Loucy (cell line): ENCODE measurements around the gene SLC15A3.

Experiments
- H2AFZ ChIP-seq: fragments of 200-600 bp; sonication (generic); 2 replicates; pipeline ENCODE4 v1.6.0; 2016; ENCODE audit warnings: antibody characterized with exemption, mild to moderate bottlenecking, low read length, moderate library complexity
- H3F3A ChIP-seq: fragments of 200-600 bp; 2 replicates; pipeline ENCODE4 v1.6.0; 2016; ENCODE audit warnings: antibody characterized with exemption, low read depth, mild to moderate bottlenecking
- H3K27me3 ChIP-seq: fragments of 200-600 bp; sonication (generic); 2 replicates; pipeline ENCODE4 v1.6.1; 2014; ENCODE audit warnings: low read length, mild to moderate bottlenecking; ENCODE audit not compliant: insufficient read depth, poor library complexity, severe bottlenecking
- H3K36me3 ChIP-seq: fragments of 200-600 bp; sonication (generic); 2 replicates; pipeline ENCODE4 v1.6.1; 2016; ENCODE audit warnings: low read length; ENCODE audit not compliant: insufficient read depth
- H3K4me1 ChIP-seq: fragments of 200-600 bp; sonication (generic); 2 replicates; pipeline ENCODE4 v1.5.1; 2014; ENCODE audit warnings: low read length, mild to moderate bottlenecking; ENCODE audit not compliant: insufficient read depth, poor library complexity, severe bottlenecking
- H3K4me2 ChIP-seq: fragments of 200-600 bp; sonication (generic); 2 replicates; pipeline ENCODE4 v1.6.0; 2014; ENCODE audit warnings: antibody characterized with exemption, low read length, low read depth, mild to moderate bottlenecking; ENCODE audit not compliant: poor library complexity, severe bottlenecking
- H3K4me3 ChIP-seq: fragments of 200-600 bp; sonication (generic); 2 replicates; pipeline ENCODE4 v1.5.1; 2014; ENCODE audit warnings: low read length, mild to moderate bottlenecking, mixed read lengths; ENCODE audit not compliant: poor library complexity, severe bottlenecking
- H3K79me2 ChIP-seq: fragments of 200-600 bp; sonication (generic); 2 replicates; pipeline ENCODE4 v1.6.1; 2014; ENCODE audit warnings: low read length; ENCODE audit not compliant: insufficient read depth
- H3K9ac ChIP-seq: fragments of 200-600 bp; sonication (generic); 2 replicates; pipeline ENCODE4 v1.6.0; 2014; ENCODE audit warnings: mild to moderate bottlenecking, low read depth, low read length, moderate library complexity; ENCODE audit not compliant: poor library complexity, severe bottlenecking
- H3K9me2 ChIP-seq: fragments of 200-600 bp; sonication (generic); replicated peaks from 2 replicates; pipeline ENCODE4 v1.6.1; 2016; ENCODE audit warnings: low read depth, low read length, mixed read lengths
- H3K9me3 ChIP-seq: fragments of 200-600 bp; sonication (generic); 2 replicates; pipeline ENCODE4 v1.6.1; 2014; ENCODE audit warnings: mild to moderate bottlenecking, antibody characterized with exemption, low read length, low read depth; ENCODE audit not compliant: insufficient read depth
- H4K20me1 ChIP-seq: fragments of 200-600 bp; sonication (generic); 2 replicates; pipeline ENCODE4 v1.6.0; 2014; ENCODE audit warnings: antibody characterized with exemption, low read length, mild to moderate bottlenecking; ENCODE audit not compliant: insufficient read depth, poor library complexity, severe bottlenecking
- EZH2phosphoT487 ChIP-seq: fragments of 200-600 bp; IDR thresholded peaks from 2 replicates; pipeline ENCODE4 v1.6.1; 2018; ENCODE audit warnings: antibody characterized with exemption, mild to moderate bottlenecking, moderate library complexity, borderline replicate concordance
- TF ChIP-seq, protein P1 (sequence below): fragments of 200-600 bp; sonication (generic); conservative IDR thresholded peaks from 2 replicates; pipeline ENCODE4 v1.5.1; 2014; ENCODE audit warnings: mild to moderate bottlenecking, antibody characterized with exemption, low read length

The SLC15A3 gene

DNA sequence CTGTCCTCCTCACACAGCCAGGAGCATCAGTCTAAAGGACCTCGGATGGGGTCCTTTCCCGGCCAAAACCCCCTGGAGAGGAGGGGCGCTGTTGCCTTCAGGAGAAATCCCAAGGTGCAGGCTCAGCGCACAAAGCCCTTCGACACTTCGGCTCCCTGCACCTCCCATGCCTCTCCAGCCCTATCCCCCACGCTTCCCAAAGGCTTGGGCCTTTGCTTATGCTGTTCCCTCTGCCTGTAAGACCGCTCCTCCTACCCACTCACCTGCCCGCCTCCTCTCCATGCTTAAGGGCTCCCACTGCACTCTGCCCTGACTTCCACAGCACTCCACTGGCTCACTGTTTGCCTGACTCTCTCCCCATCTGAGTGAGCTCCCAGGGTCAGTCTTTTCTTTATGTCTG lies 13.5 kb downstream of the SLC15A3 start:
- H3F3A ChIP-seq = no peaks in the 10 kb centered on the region
- TF ChIP-seq, protein P1, sequence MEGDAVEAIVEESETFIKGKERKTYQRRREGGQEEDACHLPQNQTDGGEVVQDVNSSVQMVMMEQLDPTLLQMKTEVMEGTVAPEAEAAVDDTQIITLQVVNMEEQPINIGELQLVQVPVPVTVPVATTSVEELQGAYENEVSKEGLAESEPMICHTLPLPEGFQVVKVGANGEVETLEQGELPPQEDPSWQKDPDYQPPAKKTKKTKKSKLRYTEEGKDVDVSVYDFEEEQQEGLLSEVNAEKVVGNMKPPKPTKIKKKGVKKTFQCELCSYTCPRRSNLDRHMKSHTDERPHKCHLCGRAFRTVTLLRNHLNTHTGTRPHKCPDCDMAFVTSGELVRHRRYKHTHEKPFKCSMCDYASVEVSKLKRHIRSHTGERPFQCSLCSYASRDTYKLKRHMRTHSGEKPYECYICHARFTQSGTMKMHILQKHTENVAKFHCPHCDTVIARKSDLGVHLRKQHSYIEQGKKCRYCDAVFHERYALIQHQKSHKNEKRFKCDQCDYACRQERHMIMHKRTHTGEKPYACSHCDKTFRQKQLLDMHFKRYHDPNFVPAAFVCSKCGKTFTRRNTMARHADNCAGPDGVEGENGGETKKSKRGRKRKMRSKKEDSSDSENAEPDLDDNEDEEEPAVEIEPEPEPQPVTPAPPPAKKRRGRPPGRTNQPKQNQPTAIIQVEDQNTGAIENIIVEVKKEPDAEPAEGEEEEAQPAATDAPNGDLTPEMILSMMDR = no peak
- TF ChIP-seq EZH2phosphoT487 = no peak

GRCh38 chr11:60937811-60938210 lies 14.2 kb downstream of the SLC15A3 start:
- Histone ChIP-seq H3K9me3 (no peaks in the 10 kb centered on the region), H3K79me2 (no peaks in the 10 kb centered on the region), H3F3A (no peaks in the 10 kb centered on the region), H3K4me3 (no peak overlapping the region), H4K20me1 (no peaks in the 10 kb centered on the region), H3K9me2 (no peaks in the 10 kb centered on the region), H3K9ac (no peak overlapping the region), H3K4me1 (no peaks in the 10 kb centered on the region), H2AFZ (no peak overlapping the region), H3K4me2 (no peak overlapping the region), H3K36me3 (no peaks in the 10 kb centered on the region), H3K27me3 (no peaks in the 10 kb centered on the region)
- TF ChIP-seq, protein P1 = no peak
- TF ChIP-seq EZH2phosphoT487 = no peak

More for the DNA sequence above, 13.5 kb downstream of the SLC15A3 start:
- no peaks in the 10 kb centered on the region for H3K4me1 ChIP-seq
- H3K36me3 ChIP-seq = no peaks in the 10 kb centered on the region
- H3K9me2 ChIP-seq = no peaks in the 10 kb centered on the region
- no peaks in the 10 kb centered on the region for H4K20me1 ChIP-seq
- H3K4me2 ChIP-seq = no peak overlapping the region
- no peak overlapping the region for H3K4me3 ChIP-seq
- no peaks in the 10 kb centered on the region for H3K9me3 ChIP-seq
- no peaks in the 10 kb centered on the region for H3K79me2 ChIP-seq
- H3K27me3 ChIP-seq = no peaks in the 10 kb centered on the region
- no peak overlapping the region for H2AFZ ChIP-seq
- no peak overlapping the region for H3K9ac ChIP-seq

DNA sequence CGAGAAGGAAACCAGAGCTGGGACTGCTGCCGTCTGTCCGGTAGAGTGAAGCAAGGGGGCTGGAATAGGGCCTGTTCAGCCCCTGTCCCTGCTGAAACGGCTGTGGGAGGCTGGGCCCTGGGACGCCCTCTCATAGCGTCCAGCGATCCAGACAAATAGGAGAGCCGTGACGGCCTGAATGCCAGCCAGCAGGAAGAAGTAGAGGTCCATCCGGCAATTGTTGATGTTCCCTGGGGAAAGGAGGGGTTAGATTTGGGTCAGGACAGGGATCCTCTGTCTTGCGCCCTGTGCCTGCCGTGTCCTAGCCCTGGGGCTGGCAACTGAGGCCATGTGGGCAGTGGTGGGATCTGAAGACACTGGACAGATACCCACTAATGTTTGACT lies 14.8 kb downstream of the SLC15A3 start:
- H3K36me3 ChIP-seq = no peaks in the 10 kb centered on the region
- H4K20me1 ChIP-seq = no peaks in the 10 kb centered on the region
- no peak overlapping the region for H3K4me3 ChIP-seq

More for the DNA sequence above, 14.8 kb downstream of the SLC15A3 start:
- Histone ChIP-seq H3K79me2 (no peaks in the 10 kb centered on the region), H3K4me1 (no peaks in the 10 kb centered on the region), H3K9me2 (no peaks in the 10 kb centered on the region), H3K9me3 (no peaks in the 10 kb centered on the region), H2AFZ (no peak overlapping the region), H3K27me3 (no peaks in the 10 kb centered on the region), H3F3A (no peaks in the 10 kb centered on the region), H3K4me2 (no peak overlapping the region), H3K9ac (no peak overlapping the region)
- TF ChIP-seq EZH2phosphoT487 = no peak
- TF ChIP-seq, protein P1 = no peak
